GM06990 (cell line): Measurements from ENCODE around the gene DBF4B.

Source experiments
- DNase-seq: peaks from one replicate; pipeline ENCODE4 v3.0.0-alpha.2; 2011; ENCODE audit not compliant: insufficient read length; ENCODE audit errors: extremely low read depth
- H3K27me3 ChIP-seq: replicated peaks from 2 replicates; pipeline ENCODE4 v1.6.0; 2011; ENCODE audit warnings: low read length; ENCODE audit not compliant: control insufficient read depth, insufficient read depth
- H3K36me3 ChIP-seq: 2 replicates; pipeline ENCODE4 v1.5.1; 2011; ENCODE audit warnings: low read length; ENCODE audit not compliant: control insufficient read depth, insufficient read depth
- H3K4me3 ChIP-seq: replicated peaks from 2 replicates; pipeline ENCODE4 v1.5.1; 2011; ENCODE audit warnings: low read depth, mild to moderate bottlenecking, control low read depth, low read length
- CTCF ChIP-seq: IDR thresholded peaks from 2 replicates; pipeline ENCODE4 v1.5.1; 2011; ENCODE audit warnings: low read length, control low read depth, mild to moderate bottlenecking, inconsistent platforms; ENCODE audit not compliant: insufficient read depth, poor library complexity, severe bottlenecking

Gene DBF4B

GRCh38 chr17:44792276-44792675 lies 83.8 kb downstream of the DBF4B start:
- Histone ChIP-seq H3K27me3 (no peaks in the 10 kb centered on the region), H3K4me3 (no peak overlapping the region), H3K36me3 (no peaks in the 10 kb centered on the region)
- TF ChIP-seq CTCF = no peak
- DNase-seq = no peak

- Histone ChIP-seq H3K36me3 (no peaks in the 10 kb centered on the region), H3K4me3 (no peak overlapping the region), H3K27me3 (no peaks in the 10 kb centered on the region)
- no peak for DNase-seq
- no peak for TF ChIP-seq CTCF
These were observed 85.7 kb downstream of the DBF4B start for GRCh38 chr17:44793885-44794842.

GRCh38 chr17:44794851-44795413 lies 86.5 kb downstream of the DBF4B start:
- no peak for TF ChIP-seq CTCF

GRCh38 chr17:44795421-44795820 lies 87.0 kb downstream of the DBF4B start:
- Histone ChIP-seq H3K36me3 (no peaks in the 10 kb centered on the region), H3K27me3 (no peaks in the 10 kb centered on the region), H3K4me3 (no peak overlapping the region)
- no peak for DNase-seq
- TF ChIP-seq CTCF = no peak

More at GRCh38 chr17:44794851-44795413, 86.5 kb downstream of the DBF4B start:
- H3K36me3 ChIP-seq = no peaks in the 10 kb centered on the region
- no peak overlapping the region for H3K4me3 ChIP-seq
- H3K27me3 ChIP-seq = no peaks in the 10 kb centered on the region
- no peak for DNase-seq

- TF ChIP-seq CTCF = no peak
- H3K27me3 ChIP-seq = no peaks in the 10 kb centered on the region
- no peaks in the 10 kb centered on the region for H3K36me3 ChIP-seq
- no peak overlapping the region for H3K4me3 ChIP-seq
- no peak for DNase-seq
These were observed 87.5 kb downstream of the DBF4B start for GRCh38 chr17:44795928-44796327.
